Measurements from ENCODE around the gene HOXA6. TPM values are rescaled to one million over a fixed set of nuclear protein-coding genes. Genes with fewer than 3 reads are reported as not detected.
A peak's percentile ranks its signal among the peaks of the same experiment; 100 is the strongest.

HOXA6 gene
- polyA plus RNA-seq, 2 of the 4 experiments (the other 2 are of a cell fraction) = 0.90 to 2.1 TPM

GRCh38 chr7:27188386-27189294 is 41.1 kb upstream of the HOXA6 start:
- WGBS (ENCODE audit: missing lambda C conversion rate) = 94% methylated on average over 49 of the region's 49 CpGs
- peaks cover 10% of the 10 kb centered on the region; the same call in 2 of the 3 replicates for H3K4me1 ChIP-seq
- H3K4me2 ChIP-seq = no peak overlapping the region
- ChIA-PET POLR2A (no interaction called here), CTCF (interaction anchor here (0.8 to 2.2 kb wide), 10 partner anchors 8 to 908 kb away, joined by 3 to 10 read pairs (median 4); partner anchors contain the start of gene HOXA13)
- ATAC-seq (no peak), FAIRE-seq (no peak), DNase-seq (ENCODE audit: low read depth in 1 of 2, low spot score in 1 of 2) (no peak)
- no peak overlapping the region for H3K27ac ChIP-seq
- H3K4me3 ChIP-seq = no peak overlapping the region
- no peak for TF ChIP-seq RNF2 (IDR thresholded peaks at IDR 0.05; ENCODE audit: borderline replicate concordance, low read depth)
- no peak for TF ChIP-seq HES2 (IDR thresholded peaks at IDR 0.05)
- TF ChIP-seq RARB (CRISPR knock-in tag; IDR thresholded peaks at IDR 0.05) = no peak
- no peak for TF ChIP-seq GATA3 (IDR thresholded peaks at IDR 0.05; ENCODE audit: borderline replicate concordance)
- no peak for TF ChIP-seq CBX8 (IDR thresholded peaks at IDR 0.05)
- TF ChIP-seq RAD21 (conservative IDR thresholded peaks at IDR 0.05 in 1 of 2, IDR thresholded peaks at IDR 0.05 in 1 of 2) = no peak
- no peak for TF ChIP-seq HEYL (CRISPR knock-in tag; IDR thresholded peaks at IDR 0.05)
- no peak for TF ChIP-seq NPAS2 (CRISPR knock-in tag; IDR thresholded peaks at IDR 0.05; ENCODE audit: borderline replicate concordance)
- no peak for TF ChIP-seq RCOR1 (IDR thresholded peaks at IDR 0.05; ENCODE audit: low read depth, low read length)
- TF ChIP-seq EHMT2 (IDR thresholded peaks at IDR 0.05; ENCODE audit: low read depth) = no peak
- H3K9me3 ChIP-seq = no peaks in the 10 kb centered on the region

GRCh38 chr7:27187475-27188385 is 40.2 kb upstream of the HOXA6 start:
- Histone ChIP-seq H3K4me2 (no peak overlapping the region), H3K9me3 (no peaks in the 10 kb centered on the region), H3K27ac (no peak overlapping the region), H3K4me1 (peaks cover 14% of the 10 kb centered on the region; the same call in 2 of the 3 replicates), H3K4me3 (no peak overlapping the region)
- ATAC-seq (no peak), FAIRE-seq (no peak), DNase-seq (ENCODE audit: low read depth in 1 of 2, low spot score in 1 of 2) (no peak)
- POLR2A ChIA-PET = no interaction called here
- CTCF ChIA-PET = interaction anchor here (0.6 to 4.2 kb wide), 14 partner anchors 8 to 1728 kb away, joined by 3 to 27 read pairs (median 4); partner anchors contain the start of gene HOXA13
- TF ChIP-seq FOXS1 (CRISPR knock-in tag; IDR thresholded peaks at IDR 0.05) (no peak), ZFP36 (IDR thresholded peaks at IDR 0.05; ENCODE audit: borderline replicate concordance, partially characterized antibody) (no peak), TFCP2L1 (CRISPR knock-in tag; IDR thresholded peaks at IDR 0.05) (no peak), HOXB5 (CRISPR knock-in tag; IDR thresholded peaks at IDR 0.05) (no peak), MYC (IDR thresholded peaks at IDR 0.05; ENCODE audit: borderline replicate concordance, low read length) (no peak)
- WGBS (ENCODE audit: missing lambda C conversion rate) = 85% methylated on average over 46 of the region's 46 CpGs

- ATAC-seq (peak in 1 of 2 experiments; percentile 24; a peak in 3 of 6 replicates), FAIRE-seq (no peak), DNase-seq (ENCODE audit: low read depth in 1 of 2, low spot score in 1 of 2) (no peak)
- Histone ChIP-seq H3K4me1 (peaks cover 14% of the 10 kb centered on the region; the same call in 2 of the 3 replicates), H3K4me2 (no peak overlapping the region), H3K9me3 (no peaks in the 10 kb centered on the region), H3K27ac (0 out of 6 replicates have a peak overlapping the region, but pooled peaks of 1 of the 2 experiments have one; percentile 3), H3K4me3 (no peak overlapping the region)
- WGBS (ENCODE audit: missing lambda C conversion rate) = 51% methylated on average over 4 of the region's 4 CpGs
- TF ChIP-seq CHD2 (IDR thresholded peaks at IDR 0.05; ENCODE audit: low read length, partially characterized antibody) (no peak), MAFK (IDR thresholded peaks at IDR 0.05; ENCODE audit: partially characterized antibody) (peak; percentile 19)
- ChIA-PET POLR2A (no interaction called here), CTCF (interaction anchor here (0.6 to 4.2 kb wide), 10 partner anchors 8 to 1727 kb away, joined by 3 to 27 read pairs (median 4); partner anchors contain the start of genes HOXA10 and HOXA13)
Measured at GRCh38 chr7:27186668-27187474, 39.3 kb upstream of the HOXA6 start.
